Epithelial cell of esophagus (primary cell): ENCODE results near the gene DNMT1.
"Not testable (repeated sequence)": the region's sequence is repeated elsewhere in the genome, so short reads cannot be mapped to it uniquely, and the experiment has no call there.

Experiments used
- DNase-seq: peaks from one replicate; pipeline ENCODE4 v3.0.0; 2010; ENCODE audit warnings: low read depth
- H3K4me3 ChIP-seq: 2 replicates; pipeline ENCODE4 v1.5.1; 2011; ENCODE audit warnings: mild to moderate bottlenecking, low read length, control low read depth
- CTCF ChIP-seq: IDR thresholded peaks from 2 replicates; pipeline ENCODE4 v1.5.1; 2011; ENCODE audit warnings: low read depth, mild to moderate bottlenecking, low read length, control low read depth, inconsistent platforms; ENCODE audit not compliant: insufficient read depth; ENCODE audit errors: missing control alignments

DNMT1 gene

DNA sequence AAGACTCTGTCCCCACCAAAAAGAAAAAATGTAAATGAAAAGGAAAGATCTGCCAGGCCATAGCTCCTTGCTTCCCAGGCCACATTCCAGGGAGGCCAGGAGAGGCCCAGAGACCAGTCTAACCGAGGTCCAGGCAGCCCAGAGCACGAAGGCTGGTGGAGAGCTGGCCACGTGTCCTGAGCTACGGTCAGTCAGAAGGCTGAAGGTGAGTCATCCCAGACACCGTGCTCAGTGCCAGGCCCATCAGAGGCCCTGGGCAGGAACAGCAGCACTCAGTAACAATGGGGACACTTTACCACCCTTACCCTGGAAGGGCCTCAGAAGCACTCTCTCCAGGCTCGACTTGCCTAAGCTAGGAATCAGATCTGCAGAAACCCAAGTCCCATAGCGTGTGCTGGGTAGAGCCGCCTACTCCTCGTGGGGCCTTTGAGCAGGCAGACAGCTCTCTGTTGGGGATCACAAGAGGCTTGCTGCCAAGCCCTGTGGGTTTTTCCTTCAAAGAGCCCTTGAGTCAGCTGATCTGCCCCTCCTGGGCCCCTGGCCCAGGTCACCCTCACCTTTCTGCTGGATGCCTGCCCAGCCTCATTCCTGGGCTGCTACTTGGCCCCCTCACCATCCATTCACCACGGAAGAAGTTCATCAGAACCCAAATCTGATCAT, 11.6 kb upstream of the DNMT1 start:
- TF ChIP-seq CTCF, result no peak
- DNase-seq, result no peak
- no peak overlapping the region for H3K4me3 ChIP-seq

DNA sequence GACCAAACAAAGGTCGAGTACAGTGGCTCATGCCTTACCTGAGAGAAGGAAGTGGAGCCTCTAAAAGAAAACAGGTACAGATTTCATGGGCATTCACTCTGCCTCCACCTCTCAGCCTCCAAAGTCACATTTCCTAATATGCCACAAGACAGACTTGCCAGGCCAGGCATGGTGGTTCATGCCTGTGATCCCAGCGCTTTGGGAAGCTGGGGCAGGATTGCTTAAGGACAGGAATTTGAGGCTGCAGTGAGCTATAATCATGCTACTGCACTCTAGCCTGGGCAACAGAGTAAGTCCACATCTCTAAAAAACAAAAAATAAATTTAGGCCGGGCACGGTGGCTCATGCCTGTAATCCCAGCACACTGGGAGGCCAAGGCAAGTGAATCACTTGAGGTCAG, 10.9 kb upstream of the DNMT1 start:
- no peak overlapping the region for H3K4me3 ChIP-seq
- no peak for TF ChIP-seq CTCF
- peak; percentile 52 for DNase-seq

DNA sequence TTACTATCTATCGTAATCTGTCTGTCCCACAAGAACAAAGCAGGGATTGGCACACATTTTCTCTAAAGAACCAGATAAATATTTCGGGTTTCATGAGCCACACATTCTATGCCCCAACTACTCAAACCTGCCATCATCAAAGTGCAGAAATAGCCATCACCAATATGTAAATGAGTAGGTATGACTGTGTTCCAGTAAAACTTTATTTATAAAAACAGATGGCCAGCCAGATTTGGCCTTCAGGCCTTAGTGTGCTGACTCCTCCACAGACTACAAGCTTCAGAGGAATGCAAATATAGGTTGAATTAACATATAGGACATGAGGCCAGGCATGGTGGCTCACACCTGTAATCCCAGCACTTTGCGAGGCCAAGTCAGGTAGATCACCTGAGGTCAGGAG, 8.9 kb upstream of the DNMT1 start:
- no peak for DNase-seq
- no peak overlapping the region for H3K4me3 ChIP-seq
- TF ChIP-seq CTCF, result no peak

GRCh38 chr19:10201176-10201575, 6.4 kb upstream of the DNMT1 start:
- peak; percentile 60 for DNase-seq
- no peak for TF ChIP-seq CTCF
- H3K4me3 ChIP-seq, result no peak overlapping the region

GRCh38 chr19:10200101-10200500, 5.3 kb upstream of the DNMT1 start:
- H3K4me3 ChIP-seq, result not testable (repeated sequence)

DNA sequence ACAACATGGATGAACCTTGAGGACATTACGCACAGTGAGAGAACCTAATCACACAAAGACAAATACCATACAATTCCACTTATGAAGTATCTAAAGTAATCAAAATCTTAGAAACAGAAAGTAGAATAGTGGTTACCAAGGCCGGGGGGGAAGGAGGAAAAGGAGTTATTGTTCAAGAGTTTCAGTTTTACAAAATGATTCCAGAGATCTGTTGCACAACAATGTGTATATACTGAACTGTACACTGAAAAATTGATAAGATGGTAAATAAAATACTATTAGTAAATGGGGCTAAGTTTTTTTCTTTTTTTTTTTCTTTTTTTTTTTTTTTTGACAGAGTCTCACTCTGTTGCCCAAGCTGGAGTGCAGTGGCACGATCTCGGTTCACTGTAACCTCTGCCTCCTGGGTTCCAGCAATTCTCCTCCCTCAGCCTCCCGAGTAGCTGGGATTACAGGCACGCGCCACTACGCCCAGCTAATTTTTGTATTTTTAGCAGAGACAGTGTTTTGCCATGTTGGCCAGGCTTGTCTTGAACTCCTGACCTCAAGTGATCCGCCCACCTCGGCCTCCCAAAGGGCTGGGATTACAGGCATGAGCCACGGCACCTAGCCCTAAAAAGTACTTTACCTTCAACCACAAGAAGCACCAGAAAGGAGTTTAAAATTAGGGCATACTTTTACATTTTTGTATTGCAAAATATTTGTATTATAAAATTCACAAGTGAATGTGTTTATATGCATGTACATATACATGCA, 4.3 kb upstream of the DNMT1 start:
- not testable (repeated sequence) for DNase-seq, H3K4me3 ChIP-seq

More at GRCh38 chr19:10200101-10200500, 5.3 kb upstream of the DNMT1 start:
- DNase-seq, result not testable (repeated sequence)

DNA sequence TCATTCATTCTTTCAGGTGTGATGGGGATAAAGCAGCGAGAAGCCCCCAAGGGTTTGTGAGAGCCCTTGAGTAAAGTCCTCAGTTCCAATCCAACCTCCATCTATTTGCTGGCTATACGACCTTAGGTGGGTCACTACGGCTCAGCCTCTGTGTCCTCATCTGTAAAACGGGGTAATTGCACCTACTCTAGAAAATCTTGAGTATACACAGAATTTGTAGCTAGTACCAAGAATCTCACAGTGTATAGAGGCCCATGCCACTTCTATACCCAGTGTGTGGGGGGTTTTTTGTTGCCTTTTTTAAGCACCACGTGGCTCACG, 406 bp upstream of the DNMT1 start:
- peak overlapping the region; percentile 85 for H3K4me3 ChIP-seq
- no peak for DNase-seq
- no peak for TF ChIP-seq CTCF
